Measurements from ENCODE around the gene USP49.
"Not testable (repeated sequence)": the region's sequence is repeated elsewhere in the genome, so short reads cannot be mapped to it uniquely, and the experiment has no call there.

USP49 gene

DNA sequence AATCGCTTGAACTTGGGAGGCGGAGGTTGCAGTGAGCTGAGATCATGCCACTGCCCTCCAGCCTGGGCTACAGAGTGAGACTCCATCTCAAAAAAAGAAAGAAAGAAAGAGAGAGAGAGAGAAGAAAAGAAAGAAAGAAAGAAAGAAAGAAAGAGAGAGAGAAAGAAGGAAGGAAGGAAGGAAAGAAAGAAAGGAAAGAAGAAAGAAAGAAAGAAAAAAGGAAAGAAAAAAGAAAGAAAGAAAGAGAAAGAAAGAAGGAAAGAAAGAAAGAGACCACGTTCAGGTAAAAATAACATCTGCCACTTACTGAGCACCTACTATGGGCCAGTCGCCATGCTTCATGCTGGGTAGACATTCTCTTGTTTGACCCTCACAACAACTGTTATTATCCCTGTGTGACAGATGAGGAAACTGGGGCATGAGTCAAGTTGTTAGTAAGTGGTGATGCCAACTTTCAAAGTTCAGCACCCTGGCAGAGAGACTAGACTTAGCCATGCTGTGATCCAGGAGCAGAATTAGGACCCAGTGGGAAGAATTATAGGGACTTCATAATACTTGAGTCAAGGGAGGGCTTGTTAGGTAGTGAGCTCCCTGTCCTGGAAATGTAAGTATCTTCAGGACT is 129.0 kb downstream of the USP49 start:
- H3K4me1 ChIP-seq (ENCODE audit: control insufficient read depth, insufficient read depth, low read length): peaks cover 19% of the 10 kb centered on the region; the same call in 1 of the 2 replicates
- H3K9me3 ChIP-seq (ENCODE audit: control insufficient read depth, insufficient read depth, low read depth, low read length); H3K27me3 ChIP-seq (ENCODE audit: control insufficient read depth, insufficient read depth, low read length); H3K4me3 ChIP-seq (ENCODE audit: low read depth, low read length); H3K27ac ChIP-seq (ENCODE audit: low read depth, low read length); H3K36me3 ChIP-seq (ENCODE audit: control insufficient read depth, insufficient read depth, low read length); H3K9ac ChIP-seq (ENCODE audit: low read length): not testable (repeated sequence)

DNA sequence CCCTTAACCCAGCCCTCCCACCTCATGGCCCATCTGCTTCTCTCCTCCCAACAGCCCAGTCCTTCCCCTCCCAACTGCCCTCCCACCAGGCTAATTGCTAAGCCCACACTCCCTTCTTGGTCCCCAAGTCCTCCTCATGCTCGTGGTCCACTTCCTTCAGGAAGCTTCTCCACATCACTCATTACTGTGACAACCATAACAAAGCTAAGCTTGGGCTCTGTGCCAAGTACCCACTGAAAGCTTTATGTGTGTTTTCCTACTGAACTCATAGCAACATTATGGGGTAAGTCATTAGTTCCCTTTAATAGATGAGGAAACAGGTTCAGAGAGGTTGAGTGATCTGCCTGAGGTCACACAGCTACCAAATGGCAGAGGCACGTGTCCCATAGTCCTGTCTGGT is 131.7 kb downstream of the USP49 start:
- Histone ChIP-seq H3K27ac (ENCODE audit: low read depth, low read length) (no peak overlapping the region), H3K4me1 (ENCODE audit: control insufficient read depth, insufficient read depth, low read length) (peaks cover 13% of the 10 kb centered on the region; the same call in 1 of the 2 replicates), H3K9me3 (ENCODE audit: control insufficient read depth, insufficient read depth, low read depth, low read length) (no peaks in the 10 kb centered on the region), H3K9ac (ENCODE audit: low read length) (no peak overlapping the region), H3K27me3 (ENCODE audit: control insufficient read depth, insufficient read depth, low read length) (no peaks in the 10 kb centered on the region), H3K36me3 (ENCODE audit: control insufficient read depth, insufficient read depth, low read length) (no peaks in the 10 kb centered on the region), H3K4me3 (ENCODE audit: low read depth, low read length) (no peak overlapping the region)

DNA sequence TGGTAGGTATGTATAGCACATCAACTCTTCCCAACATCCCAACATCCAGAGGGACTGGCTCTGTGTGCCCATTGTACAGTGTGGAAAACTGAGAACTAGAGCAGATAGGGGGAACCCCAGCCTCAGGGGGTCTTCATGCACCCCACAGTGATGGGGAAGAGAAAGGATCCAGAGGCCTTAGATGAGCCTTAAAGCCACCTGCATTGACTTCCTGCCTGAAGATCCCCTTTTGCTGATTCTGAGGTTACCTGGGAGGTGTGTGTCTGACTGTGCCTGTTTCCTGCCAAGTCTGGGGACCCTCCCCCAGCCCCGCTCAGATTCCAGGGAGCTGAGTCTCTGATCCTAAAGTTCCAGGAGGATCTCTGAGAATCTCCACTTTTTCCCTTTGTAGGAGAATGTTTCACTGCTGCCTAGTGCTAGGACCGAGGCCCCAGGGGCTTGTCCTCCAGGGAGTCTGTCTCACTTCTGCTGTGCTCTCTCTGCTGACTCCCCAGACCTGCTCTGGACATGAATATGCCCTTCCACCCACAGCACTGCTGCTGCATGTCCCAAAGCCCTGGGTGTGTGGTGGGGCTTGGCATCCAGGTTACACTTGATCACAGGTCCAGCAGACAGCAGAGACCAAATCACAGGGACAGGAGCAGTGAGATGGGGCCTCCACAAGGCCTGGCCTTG is 135.1 kb downstream of the USP49 start:
- no peak overlapping the region for H3K4me3 ChIP-seq (ENCODE audit: low read depth, low read length)
- H3K9ac ChIP-seq (ENCODE audit: low read length): no peak overlapping the region
- no peaks in the 10 kb centered on the region for H3K36me3 ChIP-seq (ENCODE audit: control insufficient read depth, insufficient read depth, low read length)

DNA sequence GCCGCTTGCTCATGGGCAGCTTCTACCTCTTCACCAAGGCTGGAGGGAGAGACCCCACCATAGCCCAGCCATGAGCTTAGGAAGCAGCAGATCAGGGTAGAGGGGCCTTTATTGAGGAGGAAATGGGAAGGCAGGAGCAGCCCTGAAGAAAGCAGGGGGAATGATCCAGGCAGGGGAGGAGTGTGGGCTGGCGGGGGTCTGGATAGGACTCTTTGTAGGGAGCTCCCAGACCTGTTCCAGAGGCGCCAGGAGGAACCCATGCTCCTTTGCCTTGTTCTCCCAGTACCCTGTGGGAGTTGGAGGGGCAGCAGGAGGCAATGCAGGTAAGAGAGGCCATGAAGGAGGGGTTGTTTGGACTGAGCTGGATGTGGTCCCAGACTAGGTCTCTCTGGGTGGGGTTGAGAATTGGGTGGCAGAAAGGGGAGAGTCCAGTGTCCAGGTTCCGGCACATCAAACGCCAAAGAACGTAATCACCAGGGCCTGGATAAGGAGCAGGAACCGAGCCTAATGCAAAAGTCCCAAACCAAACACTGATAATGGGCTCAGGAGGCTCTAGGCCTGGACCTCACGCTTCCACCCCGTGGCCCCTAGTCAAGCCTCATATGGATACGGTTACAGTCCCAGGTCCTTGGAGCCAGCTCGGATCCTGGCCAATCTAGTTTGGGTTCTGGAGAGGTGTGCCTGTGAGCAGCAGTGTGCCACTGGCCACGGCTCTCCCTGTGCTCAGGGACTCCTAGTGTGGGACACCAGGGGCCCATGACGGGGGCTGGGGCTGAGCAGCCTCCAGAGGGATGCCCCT is 135.9 kb downstream of the USP49 start:
- Histone ChIP-seq H3K4me1 (ENCODE audit: control insufficient read depth, insufficient read depth, low read length) (peaks cover 5% of the 10 kb centered on the region; the same call in 1 of the 2 replicates), H3K27me3 (ENCODE audit: control insufficient read depth, insufficient read depth, low read length) (no peaks in the 10 kb centered on the region), H3K4me3 (ENCODE audit: low read depth, low read length) (no peak overlapping the region), H3K27ac (ENCODE audit: low read depth, low read length) (no peak overlapping the region), H3K9ac (ENCODE audit: low read length) (no peak overlapping the region), H3K9me3 (ENCODE audit: control insufficient read depth, insufficient read depth, low read depth, low read length) (no peaks in the 10 kb centered on the region), H3K36me3 (ENCODE audit: control insufficient read depth, insufficient read depth, low read length) (no peaks in the 10 kb centered on the region)

More for the DNA sequence above, 135.1 kb downstream of the USP49 start:
- Histone ChIP-seq H3K27ac (ENCODE audit: low read depth, low read length) (no peak overlapping the region), H3K4me1 (ENCODE audit: control insufficient read depth, insufficient read depth, low read length) (peaks cover 5% of the 10 kb centered on the region; the same call in 1 of the 2 replicates), H3K9me3 (ENCODE audit: control insufficient read depth, insufficient read depth, low read depth, low read length) (no peaks in the 10 kb centered on the region), H3K27me3 (ENCODE audit: control insufficient read depth, insufficient read depth, low read length) (no peaks in the 10 kb centered on the region)

DNA sequence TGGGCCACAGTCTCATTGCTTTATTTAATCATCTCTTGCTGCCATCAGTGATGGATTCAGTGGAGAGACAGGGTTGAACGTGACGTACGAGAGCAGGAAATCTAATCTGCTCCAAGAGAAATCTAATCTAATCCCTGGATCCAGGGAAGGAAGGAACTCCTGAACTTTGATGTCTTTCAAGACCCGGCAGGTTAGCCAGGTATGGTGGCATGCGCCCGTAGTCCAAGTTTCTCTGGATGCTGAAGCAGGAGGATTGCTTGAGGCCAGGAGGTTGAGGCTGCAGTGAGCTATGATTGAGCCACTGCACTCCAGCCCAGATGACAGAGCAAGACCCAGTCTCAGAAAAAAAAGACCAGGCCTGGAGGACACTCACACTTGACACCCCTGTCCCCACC is 136.5 kb downstream of the USP49 start:
- peaks cover 5% of the 10 kb centered on the region; the same call in 1 of the 2 replicates for H3K4me1 ChIP-seq (ENCODE audit: control insufficient read depth, insufficient read depth, low read length)
- no peak overlapping the region for H3K4me3 ChIP-seq (ENCODE audit: low read depth, low read length)
- H3K9me3 ChIP-seq (ENCODE audit: control insufficient read depth, insufficient read depth, low read depth, low read length): no peaks in the 10 kb centered on the region
- H3K27ac ChIP-seq (ENCODE audit: low read depth, low read length): no peak overlapping the region
- no peak overlapping the region for H3K9ac ChIP-seq (ENCODE audit: low read length)
- H3K36me3 ChIP-seq (ENCODE audit: control insufficient read depth, insufficient read depth, low read length): no peaks in the 10 kb centered on the region
- H3K27me3 ChIP-seq (ENCODE audit: control insufficient read depth, insufficient read depth, low read length): no peaks in the 10 kb centered on the region

GRCh38 chr6:41757931-41758640 is 137.1 kb downstream of the USP49 start:
- Histone ChIP-seq H3K36me3 (ENCODE audit: control insufficient read depth, insufficient read depth, low read length) (no peaks in the 10 kb centered on the region), H3K9me3 (ENCODE audit: control insufficient read depth, insufficient read depth, low read depth, low read length) (no peaks in the 10 kb centered on the region), H3K4me3 (ENCODE audit: low read depth, low read length) (no peak overlapping the region), H3K9ac (ENCODE audit: low read length) (no peak overlapping the region), H3K27me3 (ENCODE audit: control insufficient read depth, insufficient read depth, low read length) (no peaks in the 10 kb centered on the region), H3K27ac (ENCODE audit: low read depth, low read length) (no peak overlapping the region), H3K4me1 (ENCODE audit: control insufficient read depth, insufficient read depth, low read length) (peaks cover 5% of the 10 kb centered on the region; the same call in 1 of the 2 replicates)

DNA sequence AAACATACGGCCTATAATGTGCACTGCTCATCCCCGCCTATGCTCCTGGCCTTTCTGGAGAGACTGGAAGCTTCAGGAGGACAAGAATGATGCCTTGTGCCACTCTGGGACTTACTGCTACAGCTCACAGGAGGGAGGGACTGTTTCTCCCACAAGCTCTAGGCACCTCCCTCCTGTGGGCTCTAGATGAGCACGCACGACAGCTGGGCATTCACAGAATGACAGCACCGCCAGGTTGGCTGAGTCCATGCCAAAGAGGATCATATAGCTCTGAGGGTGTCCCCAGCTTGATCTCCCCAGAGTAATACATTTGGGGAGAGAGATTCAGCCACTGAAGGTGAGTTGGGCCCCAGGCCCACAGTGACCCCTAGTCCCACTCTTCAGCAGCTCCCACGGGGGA is 137.9 kb downstream of the USP49 start:
- no peaks in the 10 kb centered on the region for H3K27me3 ChIP-seq (ENCODE audit: control insufficient read depth, insufficient read depth, low read length)
- H3K36me3 ChIP-seq (ENCODE audit: control insufficient read depth, insufficient read depth, low read length): no peaks in the 10 kb centered on the region
- no peaks in the 10 kb centered on the region for H3K9me3 ChIP-seq (ENCODE audit: control insufficient read depth, insufficient read depth, low read depth, low read length)
- H3K4me1 ChIP-seq (ENCODE audit: control insufficient read depth, insufficient read depth, low read length): peaks cover 5% of the 10 kb centered on the region; the same call in 1 of the 2 replicates
- H3K4me3 ChIP-seq (ENCODE audit: low read depth, low read length): no peak overlapping the region
- H3K9ac ChIP-seq (ENCODE audit: low read length): no peak overlapping the region
- no peak overlapping the region for H3K27ac ChIP-seq (ENCODE audit: low read depth, low read length)

- no peak overlapping the region for H3K27ac ChIP-seq (ENCODE audit: low read depth, low read length)
- H3K9ac ChIP-seq (ENCODE audit: low read length): no peak overlapping the region
- H3K27me3 ChIP-seq (ENCODE audit: control insufficient read depth, insufficient read depth, low read length): no peaks in the 10 kb centered on the region
- no peak overlapping the region for H3K4me3 ChIP-seq (ENCODE audit: low read depth, low read length)
- H3K9me3 ChIP-seq (ENCODE audit: control insufficient read depth, insufficient read depth, low read depth, low read length): no peaks in the 10 kb centered on the region
- H3K4me1 ChIP-seq (ENCODE audit: control insufficient read depth, insufficient read depth, low read length): peaks cover 5% of the 10 kb centered on the region; the same call in 1 of the 2 replicates
- H3K36me3 ChIP-seq (ENCODE audit: control insufficient read depth, insufficient read depth, low read length): no peaks in the 10 kb centered on the region
Measured at GRCh38 chr6:41756354-41756753, 138.8 kb downstream of the USP49 start.

GRCh38 chr6:41755895-41756294 is 139.3 kb downstream of the USP49 start:
- no peaks in the 10 kb centered on the region for H3K36me3 ChIP-seq (ENCODE audit: control insufficient read depth, insufficient read depth, low read length)
- no peak overlapping the region for H3K4me3 ChIP-seq (ENCODE audit: low read depth, low read length)
- H3K27ac ChIP-seq (ENCODE audit: low read depth, low read length): no peak overlapping the region
- no peaks in the 10 kb centered on the region for H3K9me3 ChIP-seq (ENCODE audit: control insufficient read depth, insufficient read depth, low read depth, low read length)
- H3K9ac ChIP-seq (ENCODE audit: low read length): no peak overlapping the region
- no peaks in the 10 kb centered on the region for H3K27me3 ChIP-seq (ENCODE audit: control insufficient read depth, insufficient read depth, low read length)
- peaks cover 5% of the 10 kb centered on the region; the same call in 1 of the 2 replicates for H3K4me1 ChIP-seq (ENCODE audit: control insufficient read depth, insufficient read depth, low read length)

DNA sequence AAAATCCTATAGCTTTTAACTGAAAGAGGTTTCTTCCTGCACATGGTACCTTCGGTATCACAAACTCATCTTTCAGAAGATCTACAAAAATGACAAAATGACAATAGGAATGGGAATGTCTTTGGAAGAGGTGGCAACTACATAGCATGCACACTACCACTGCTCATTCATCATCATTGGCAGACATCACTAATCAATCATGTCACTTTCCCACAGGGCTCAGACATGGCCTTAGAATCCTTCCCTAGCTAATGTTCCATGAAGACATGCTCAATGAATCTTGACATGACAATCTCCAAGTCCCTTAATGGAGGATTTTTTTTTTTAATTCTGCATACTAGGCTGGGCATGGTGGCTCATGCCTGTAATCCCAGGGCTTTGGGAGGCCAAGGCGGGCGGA is 144.8 kb downstream of the USP49 start:
- H3K4me1 ChIP-seq (ENCODE audit: control insufficient read depth, insufficient read depth, low read length): no peaks in the 10 kb centered on the region

More for the DNA sequence above, 144.8 kb downstream of the USP49 start:
- Histone ChIP-seq H3K27me3 (ENCODE audit: control insufficient read depth, insufficient read depth, low read length) (no peaks in the 10 kb centered on the region), H3K9ac (ENCODE audit: low read length) (no peak overlapping the region), H3K4me3 (ENCODE audit: low read depth, low read length) (no peak overlapping the region), H3K27ac (ENCODE audit: low read depth, low read length) (no peak overlapping the region), H3K9me3 (ENCODE audit: control insufficient read depth, insufficient read depth, low read depth, low read length) (no peaks in the 10 kb centered on the region), H3K36me3 (ENCODE audit: control insufficient read depth, insufficient read depth, low read length) (no peaks in the 10 kb centered on the region)
